HCT116 (cell line): ENCODE results near the gene IFNA21. TPM values are rescaled to one million over a fixed set of nuclear protein-coding genes. Genes with fewer than 3 reads are reported as not detected.

Experiments used
- ATAC-seq: fragments of 200-7000 bp; cut with Tn5 transposase; 2 replicates; pipeline ENCODE4 v1.9.1; 2020; ENCODE audit warnings: mild to moderate bottlenecking, moderate library complexity
- BruUV-seq: library from RNA; stranded (reverse); fragments of 400-500 nt; replicated peaks from 2 replicates; lab custom pipeline; 2021; lab: Mats Ljungman, UMichigan
- CTCF ChIA-PET: fragments of 300-600 bp; sonication (Branson Sonifier 250); formaldehyde crosslinking; loops from one replicate; lab custom pipeline; 2021; ENCODE audit warnings: antibody characterized with exemption; lab: Charles Lee
- POLR2A ChIA-PET: fragments of 300-600, 350-600 bp; sonication (Branson Sonifier 250); formaldehyde crosslinking; loops from one replicate; lab custom pipeline; 2021; ENCODE audit warnings: antibody characterized with exemption; lab: Charles Lee
- RAD21 ChIA-PET, 2 experiments: fragments of 300-600 bp; sonication (Branson Sonifier 250); formaldehyde crosslinking; loops; one replicate each; lab custom pipeline; 2023; ENCODE audit warnings: low total read pairs in 2 of 2; ENCODE audit not compliant: uncharacterized antibody in 2 of 2, unreplicated experiment in 2 of 2, low non-redundant PET in 1 of 2; lab: Charles Lee
- DNase-seq: peaks from one replicate; pipeline ENCODE4 v3.0.0-alpha.2; 2010; ENCODE audit warnings: low read depth, low spot score
- H2AFZ ChIP-seq: fragments of 200-600 bp; shearing (Covaris generic), sonication (generic); 2 replicates; pipeline ENCODE4 v1.6.1; 2017; ENCODE audit warnings: low read depth, mixed run types, mixed read lengths, antibody characterized with exemption, low read length; ENCODE audit not compliant: poor library complexity, severe bottlenecking
- H3K27ac ChIP-seq: 2 replicates; pipeline ENCODE4 v1.5.1; 2012; ENCODE audit warnings: low read depth, low read length
- H3K27me3 ChIP-seq: fragments of 200-600 bp; sonication (generic); 2 replicates; pipeline ENCODE4 v1.6.1; 2016; ENCODE audit warnings: mixed run types, low read length, mixed read lengths; ENCODE audit not compliant: insufficient read depth
- H3K36me3 ChIP-seq, 2 experiments: fragments of 200-500 bp in 1 of 2; fragments of 200-600 bp in 1 of 2; sonication (Bioruptor generic) in 1 of 2; sonication (generic) in 1 of 2; 2 replicates each; pipeline versions ENCODE4 v1.5.1 to v1.6.1; 2014 to 2016; ENCODE audit warnings: low read length in 2 of 2, inconsistent platforms in 1 of 2, mixed read lengths in 1 of 2, mixed run types in 1 of 2; ENCODE audit not compliant: insufficient read depth in 2 of 2, control insufficient read depth in 1 of 2
- H3K4me1 ChIP-seq, 2 experiments: fragments of 200-600 bp in 1 of 2; sonication (generic) in 1 of 2; 2 replicates each; pipeline versions ENCODE4 v1.5.1 to v1.6.1; 2012 to 2017; ENCODE audit warnings: low read length in 2 of 2, inconsistent platforms in 1 of 2, mild to moderate bottlenecking in 1 of 2, mixed read lengths in 1 of 2, mixed run types in 1 of 2, moderate library complexity in 1 of 2; ENCODE audit not compliant: insufficient read depth in 2 of 2, control insufficient read depth in 1 of 2
- H3K4me2 ChIP-seq: fragments of 200-600 bp; sonication (generic); 2 replicates; pipeline ENCODE4 v1.6.1; 2017; ENCODE audit warnings: mixed run types, low read length, mixed read lengths
- H3K4me3 ChIP-seq, 2 experiments: fragments of 200-600 bp in 1 of 2; sonication (generic) in 1 of 2; replicated peaks in 1 of 2; 2 replicates each; pipeline ENCODE4 v1.5.1; 2011 to 2016; ENCODE audit warnings: low read length in 2 of 2, control low read depth in 1 of 2, low read depth in 1 of 2, mild to moderate bottlenecking in 1 of 2, mixed read lengths in 1 of 2, mixed run types in 1 of 2
- H3K79me2 ChIP-seq: fragments of 200-600 bp; sonication (generic); 2 replicates; pipeline ENCODE4 v1.6.1; 2017; ENCODE audit warnings: mild to moderate bottlenecking, mixed run types, low read length, moderate library complexity, mixed read lengths; ENCODE audit not compliant: insufficient read depth
- H3K9ac ChIP-seq: fragments of 200-600 bp; sonication (generic); 2 replicates; pipeline ENCODE4 v1.6.1; 2016; ENCODE audit warnings: low read length, mixed read lengths
- H3K9me2 ChIP-seq: fragments of 200-600 bp; sonication (generic), shearing (Covaris generic); 2 replicates; pipeline ENCODE4 v1.6.1; 2017; ENCODE audit warnings: mixed run types, mild to moderate bottlenecking, moderate library complexity; ENCODE audit not compliant: insufficient read depth
- H3K9me3 ChIP-seq, 2 experiments: fragments of 200-500 bp in 1 of 2; fragments of 200-600 bp in 1 of 2; sonication (Bioruptor generic) in 1 of 2; sonication (generic) in 1 of 2; 2 replicates each; pipeline ENCODE4 v1.6.1; 2014 to 2017; ENCODE audit warnings: low read length in 2 of 2, mixed read lengths in 2 of 2, inconsistent platforms in 1 of 2, low read depth in 1 of 2, mild to moderate bottlenecking in 1 of 2, mixed run types in 1 of 2, moderate library complexity in 1 of 2; ENCODE audit not compliant: control insufficient read depth in 1 of 2, insufficient read depth in 1 of 2
- H4K20me1 ChIP-seq: fragments of 200-600 bp; sonication (generic), shearing (Covaris generic); 2 replicates; pipeline ENCODE4 v1.6.1; 2017; ENCODE audit warnings: mixed run types, mild to moderate bottlenecking, moderate library complexity; ENCODE audit not compliant: insufficient read depth
- CEBPB ChIP-seq: IDR thresholded peaks from 2 replicates; pipeline ENCODE4 v1.6.1; 2012; ENCODE audit warnings: low read depth
- CTCF ChIP-seq, 3 experiments: fragments of 200-600 bp in 1 of 3; sonication (generic) in 1 of 3; IDR thresholded peaks in 2 of 3; conservative IDR thresholded peaks in 1 of 3; 2 replicates each; pipeline ENCODE4 v1.5.1; 2012 to 2017; ENCODE audit warnings: low read depth in 2 of 3, low read length in 2 of 3, antibody characterized with exemption in 1 of 3, borderline replicate concordance in 1 of 3, control low read depth in 1 of 3, mild to moderate bottlenecking in 1 of 3, mixed read lengths in 1 of 3, mixed run types in 1 of 3, moderate library complexity in 1 of 3; ENCODE audit not compliant: insufficient read depth in 1 of 3
- EZH2 ChIP-seq: fragments of 200-600 bp; sonication (generic); IDR thresholded peaks from 2 replicates; pipeline ENCODE4 v1.6.1; 2017; ENCODE audit warnings: antibody characterized with exemption, mixed run types
- EZH2phosphoT487 ChIP-seq: fragments of 200-600 bp; IDR thresholded peaks from 2 replicates; pipeline ENCODE4 v1.6.1; 2018; ENCODE audit warnings: antibody characterized with exemption, borderline replicate concordance
- JUND ChIP-seq: IDR thresholded peaks from 2 replicates; pipeline ENCODE4 v1.6.1; 2012
- POLR2A ChIP-seq: IDR thresholded peaks from 2 replicates; pipeline ENCODE4 v1.7.0; 2011; ENCODE audit warnings: borderline replicate concordance; ENCODE audit not compliant: insufficient read depth, insufficient read length; ENCODE audit errors: extremely low read depth
- RAD21 ChIP-seq: IDR thresholded peaks from 2 replicates; pipeline ENCODE4 v1.6.1; 2012; ENCODE audit warnings: low read depth, mild to moderate bottlenecking
- SIN3A ChIP-seq: IDR thresholded peaks from 2 replicates; pipeline ENCODE4 v1.6.1; 2012; ENCODE audit warnings: low read depth
- ZNF274 ChIP-seq: fragments of 200-500 bp; sonication (Bioruptor generic); IDR thresholded peaks from 2 replicates; pipeline ENCODE4 v1.6.1; 2014; ENCODE audit warnings: mild to moderate bottlenecking, low read depth, low read length, inconsistent platforms
- intact Hi-C: fragments of 100-400 bp; cut with micrococcal nuclease; formaldehyde crosslinking; loops from 2 replicates; pipeline ENCODE4 v1.10.0; 2022
- total RNA-seq: library from RNA; stranded (reverse); gene quantifications from one replicate; pipeline ENCODE4 v1.2.1, GENCODE V29; 2021; ENCODE audit not compliant: unreplicated experiment

The IFNA21 gene
- total RNA-seq, 1 experiment from 2014 or later: not detected

- Histone ChIP-seq H3K36me3 (no peaks in the 10 kb centered on the region), H3K4me2 (peak overlapping the region; percentile 44), H4K20me1 (no peaks in the 10 kb centered on the region), H3K27me3 (no peaks in the 10 kb centered on the region), H3K4me1 (peaks cover 0 to 8% of the 10 kb centered on the region in 2 experiments; a peak in 1 of 4 replicates), H3K9ac (no peak overlapping the region), H3K4me3 (0 out of 4 replicates have a peak overlapping the region, but pooled peaks of 1 of the 2 experiments have one; percentile 8), H2AFZ (peak overlapping the region; percentile 96), H3K9me3 (no peaks in the 10 kb centered on the region), H3K9me2 (no peaks in the 10 kb centered on the region), H3K79me2 (no peaks in the 10 kb centered on the region), H3K27ac (no peak overlapping the region)
- no TSS peak for BruUV-seq
- ATAC-seq (peak; percentile 86), DNase-seq (no peak)
- no peak for TF ChIP-seq JUND
- no peak for TF ChIP-seq POLR2A
- TF ChIP-seq CTCF (IDR thresholded peaks at IDR 0.05 in 2 of 3, conservative IDR thresholded peaks at IDR 0.05 in 1 of 3; ENCODE audit: borderline replicate concordance in 1 of 3, insufficient read depth in 1 of 3, low read depth in 2 of 3, low read length in 2 of 3): no peak
- TF ChIP-seq SIN3A: no peak
- no peak for TF ChIP-seq CEBPB
- ChIA-PET CTCF (interaction anchor here (0.8 to 1.6 kb wide), 10 partner anchors 12 to 400 kb away, joined by 3 to 8 read pairs (median 4); partner anchors contain the start of gene IFNW1), POLR2A (no interaction called here), RAD21 (no interaction called here)
- intact Hi-C loops: no loop called here
Observed at GRCh38 chr9:21153336-21154017, 13.0 kb downstream of the IFNA21 start.

GRCh38 chr9:21144603-21145002 lies 21.9 kb downstream of the IFNA21 start:
- Histone ChIP-seq H3K9me3 (no peaks in the 10 kb centered on the region; a peak in 1 of 4 replicates), H3K27me3 (no peaks in the 10 kb centered on the region), H3K4me3 (no peak overlapping the region), H3K27ac (no peak overlapping the region), H3K79me2 (no peaks in the 10 kb centered on the region), H3K4me2 (no peak overlapping the region), H4K20me1 (no peaks in the 10 kb centered on the region), H2AFZ (no peak overlapping the region)
- CTCF ChIA-PET: no interaction called here
- BruUV-seq: no TSS peak
- ATAC-seq: no peak
- POLR2A ChIA-PET: no interaction called here
- intact Hi-C loops: no loop called here
- TF ChIP-seq RAD21: no peak
- TF ChIP-seq EZH2: no peak
- TF ChIP-seq ZNF274: no peak
- no peak for TF ChIP-seq EZH2phosphoT487
- TF ChIP-seq CTCF (IDR thresholded peaks at IDR 0.05 in 2 of 3, conservative IDR thresholded peaks at IDR 0.05 in 1 of 3; ENCODE audit: borderline replicate concordance in 1 of 3, insufficient read depth in 1 of 3, low read depth in 2 of 3, low read length in 2 of 3): no peak
- TF ChIP-seq, all 23 proteins: peak for 0
- no peaks in the 10 kb centered on the region for H3K36me3 ChIP-seq
- no peak for DNase-seq
- RAD21 ChIA-PET: no interaction called here
- no peaks in the 10 kb centered on the region for H3K4me1 ChIP-seq
- no peaks in the 10 kb centered on the region for H3K9me2 ChIP-seq
- no peak overlapping the region for H3K9ac ChIP-seq
